Memory B cell (primary cell): ENCODE results near the gene FBXO28.

Experiments used
- ATAC-seq: fragments of 150-1000 bp; cut with Tn5 transposase; 2 replicates; pipeline ENCODE4 v1.10.0; 2021; ENCODE audit warnings: low read depth, mild to moderate bottlenecking, moderate library complexity
- DNase-seq, 2 donors: peaks; one replicate each; pipeline ENCODE4 v3.0.0; 2022; ENCODE audit warnings: low spot score in 2 of 2
- H3K27ac Mint-ChIP-seq: one replicate; pipeline ENCODE4 v1.8.0; 2022; ENCODE audit warnings: mild to moderate bottlenecking, moderate library complexity, mixed read lengths
- H3K27me3 Mint-ChIP-seq: one replicate; pipeline ENCODE4 v1.8.0; 2022; ENCODE audit warnings: mixed read lengths
- H3K36me3 Mint-ChIP-seq: one replicate; pipeline ENCODE4 v1.8.0; 2022; ENCODE audit warnings: mild to moderate bottlenecking, mixed read lengths
- H3K4me1 Mint-ChIP-seq: one replicate; pipeline ENCODE4 v1.8.0; 2022; ENCODE audit warnings: mixed read lengths
- H3K4me3 Mint-ChIP-seq: one replicate; pipeline ENCODE4 v1.8.0; 2022; ENCODE audit warnings: mild to moderate bottlenecking, moderate library complexity, mixed read lengths
- H3K9me3 Mint-ChIP-seq: one replicate; pipeline ENCODE4 v1.8.0; 2022; ENCODE audit warnings: mixed read lengths

Gene FBXO28

DNA sequence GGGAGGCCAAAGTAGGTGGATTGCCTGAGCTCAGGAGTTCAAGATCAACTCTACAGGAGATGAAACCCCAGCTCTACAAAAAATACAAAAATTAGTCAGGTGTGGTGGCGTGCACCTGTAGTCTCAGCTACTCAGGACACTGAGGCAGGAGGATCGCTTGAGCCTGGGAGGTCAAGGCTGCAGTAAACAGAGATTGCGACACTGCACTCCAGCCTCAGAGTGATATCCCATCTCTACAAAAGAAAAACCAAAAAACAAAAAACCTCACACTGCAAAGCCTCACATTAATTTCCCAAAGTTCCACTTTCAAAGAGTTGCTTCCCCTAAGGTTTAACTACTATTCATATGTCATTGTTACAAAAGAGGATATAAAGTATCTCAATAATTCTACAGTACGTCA is 29.0 kb upstream of the FBXO28 start:
- H3K9me3 Mint-ChIP-seq, result no peaks in the 10 kb centered on the region
- H3K36me3 Mint-ChIP-seq, result no peaks in the 10 kb centered on the region
- H3K4me1 Mint-ChIP-seq, result no peaks in the 10 kb centered on the region
- ATAC-seq, result no peak
- H3K27me3 Mint-ChIP-seq, result peaks cover 13% of the 10 kb centered on the region
- H3K27ac Mint-ChIP-seq, result no peak overlapping the region
- DNase-seq, result no peak
- H3K4me3 Mint-ChIP-seq, result no peak overlapping the region

- no peak overlapping the region for H3K27ac Mint-ChIP-seq
- no peaks in the 10 kb centered on the region for H3K4me1 Mint-ChIP-seq
- no peaks in the 10 kb centered on the region for H3K36me3 Mint-ChIP-seq
- DNase-seq (no peak), ATAC-seq (no peak)
- no peaks in the 10 kb centered on the region for H3K9me3 Mint-ChIP-seq
- H3K27me3 Mint-ChIP-seq, result peaks cover 16% of the 10 kb centered on the region
- no peak overlapping the region for H3K4me3 Mint-ChIP-seq
These were observed 28.3 kb upstream of the FBXO28 start for GRCh38 chr1:224085421-224086108.

DNA sequence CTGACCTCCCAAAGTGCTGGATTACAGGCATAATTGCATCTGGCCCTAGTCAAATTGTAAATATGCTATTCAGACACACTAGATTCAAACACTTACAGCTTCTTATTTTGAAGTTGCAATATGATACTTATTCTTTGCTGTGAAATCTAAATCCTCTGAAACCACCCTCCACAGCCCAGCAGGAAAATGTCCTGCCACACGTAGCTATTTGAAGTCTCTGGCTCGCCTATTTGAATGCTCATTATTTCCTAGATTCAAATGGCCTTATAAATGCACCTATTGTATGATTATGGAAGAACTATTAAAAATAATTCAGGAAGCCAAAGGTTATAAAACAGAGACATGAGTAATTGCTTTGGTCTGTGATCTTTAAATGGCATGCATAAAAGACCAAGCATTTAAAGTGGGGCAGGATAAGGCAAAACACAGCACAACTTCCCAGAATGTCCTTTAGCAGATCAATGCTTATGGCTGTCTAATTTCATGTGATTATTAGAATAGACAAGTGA is 26.6 kb upstream of the FBXO28 start:
- Mint-ChIP-seq H3K4me1 (no peaks in the 10 kb centered on the region), H3K4me3 (no peak overlapping the region), H3K9me3 (no peaks in the 10 kb centered on the region), H3K36me3 (no peaks in the 10 kb centered on the region), H3K27ac (no peak overlapping the region), H3K27me3 (peaks cover 16% of the 10 kb centered on the region)
- DNase-seq (no peak), ATAC-seq (no peak)

DNA sequence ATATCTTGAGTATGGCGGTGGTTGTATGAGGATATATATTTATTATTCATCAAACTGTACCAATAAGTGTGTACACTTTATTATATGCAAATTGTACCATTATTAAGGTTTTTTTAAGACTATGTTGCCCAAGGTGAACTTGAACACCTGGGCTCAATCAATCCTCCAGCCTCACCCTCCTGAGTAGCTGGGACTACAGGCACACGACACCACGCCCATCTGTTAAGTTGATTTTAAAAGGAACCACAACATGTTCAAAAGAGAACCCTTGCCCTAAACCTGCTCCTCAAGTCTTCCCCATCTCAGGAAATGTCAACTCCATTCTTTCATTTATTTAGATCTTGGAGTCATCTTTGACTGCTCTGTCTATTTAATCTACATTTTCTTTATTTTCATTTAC is 24.3 kb upstream of the FBXO28 start:
- no peaks in the 10 kb centered on the region for H3K36me3 Mint-ChIP-seq
- H3K4me1 Mint-ChIP-seq, result no peaks in the 10 kb centered on the region
- ATAC-seq, result no peak

GRCh38 chr1:224090116-224090515 is 23.8 kb upstream of the FBXO28 start:
- H3K4me3 Mint-ChIP-seq, result no peak overlapping the region

More for the DNA sequence above, 24.3 kb upstream of the FBXO28 start:
- H3K9me3 Mint-ChIP-seq, result no peaks in the 10 kb centered on the region
- H3K27ac Mint-ChIP-seq, result no peak overlapping the region
- no peak for DNase-seq
- H3K27me3 Mint-ChIP-seq, result peaks cover 15% of the 10 kb centered on the region
- no peak overlapping the region for H3K4me3 Mint-ChIP-seq

DNA sequence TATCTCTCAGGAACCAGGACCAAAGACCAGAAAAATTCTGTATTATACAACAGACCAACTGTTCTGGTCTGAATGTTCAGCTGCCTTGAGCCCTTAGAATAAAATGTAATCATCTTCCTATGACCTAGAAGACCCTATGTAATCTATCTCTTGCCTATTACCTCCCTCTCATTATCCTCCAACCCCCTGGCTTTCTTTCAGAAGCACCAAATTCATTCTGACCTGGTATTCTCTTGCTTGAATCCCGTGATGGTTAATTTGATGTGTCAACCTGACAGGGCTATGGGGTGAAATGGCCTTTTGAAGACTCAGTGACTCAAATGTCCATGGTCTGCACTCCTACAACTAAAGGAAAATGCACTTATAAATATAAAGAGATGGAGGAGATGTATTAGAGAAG is 21.8 kb upstream of the FBXO28 start:
- H3K36me3 Mint-ChIP-seq, result no peaks in the 10 kb centered on the region
- no peaks in the 10 kb centered on the region for H3K4me1 Mint-ChIP-seq
- DNase-seq, result no peak
- H3K9me3 Mint-ChIP-seq, result no peaks in the 10 kb centered on the region
- no peak overlapping the region for H3K4me3 Mint-ChIP-seq
- peaks cover 17% of the 10 kb centered on the region for H3K27me3 Mint-ChIP-seq
- H3K27ac Mint-ChIP-seq, result no peak overlapping the region
- ATAC-seq, result no peak

More at GRCh38 chr1:224090116-224090515, 23.8 kb upstream of the FBXO28 start:
- DNase-seq (no peak), ATAC-seq (no peak)
- Mint-ChIP-seq H3K4me1 (no peaks in the 10 kb centered on the region), H3K36me3 (no peaks in the 10 kb centered on the region), H3K27me3 (peaks cover 15% of the 10 kb centered on the region), H3K27ac (no peak overlapping the region), H3K9me3 (no peaks in the 10 kb centered on the region)

GRCh38 chr1:224092601-224093000 is 21.3 kb upstream of the FBXO28 start:
- ATAC-seq (no peak), DNase-seq (no peak)
- Mint-ChIP-seq H3K36me3 (no peaks in the 10 kb centered on the region), H3K9me3 (no peaks in the 10 kb centered on the region), H3K4me3 (no peak overlapping the region), H3K4me1 (no peaks in the 10 kb centered on the region), H3K27ac (no peak overlapping the region), H3K27me3 (peaks cover 17% of the 10 kb centered on the region)

DNA sequence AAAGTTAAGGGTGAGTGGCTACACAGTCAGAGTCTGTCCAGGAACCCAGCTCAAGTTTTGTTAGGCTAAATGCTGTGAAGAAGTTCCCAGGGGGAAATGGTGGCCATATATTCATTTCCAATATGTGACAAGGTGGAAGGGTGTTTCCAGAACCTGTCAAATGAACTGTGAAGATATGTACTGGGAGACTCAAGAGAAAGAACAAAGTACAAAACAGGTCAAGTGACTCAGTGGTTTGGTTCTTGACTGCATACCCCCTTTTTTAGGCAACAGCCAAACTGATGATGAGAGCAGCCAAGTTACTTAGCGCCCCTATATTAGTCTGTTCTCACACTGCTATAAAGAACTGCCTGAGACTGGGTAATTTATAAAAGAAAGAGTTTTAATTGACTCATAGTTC is 18.6 kb upstream of the FBXO28 start:
- Mint-ChIP-seq H3K27me3 (peaks cover 16% of the 10 kb centered on the region), H3K4me1 (no peaks in the 10 kb centered on the region), H3K4me3 (no peak overlapping the region), H3K9me3 (no peaks in the 10 kb centered on the region), H3K27ac (no peak overlapping the region), H3K36me3 (no peaks in the 10 kb centered on the region)
- DNase-seq (no peak), ATAC-seq (no peak)

DNA sequence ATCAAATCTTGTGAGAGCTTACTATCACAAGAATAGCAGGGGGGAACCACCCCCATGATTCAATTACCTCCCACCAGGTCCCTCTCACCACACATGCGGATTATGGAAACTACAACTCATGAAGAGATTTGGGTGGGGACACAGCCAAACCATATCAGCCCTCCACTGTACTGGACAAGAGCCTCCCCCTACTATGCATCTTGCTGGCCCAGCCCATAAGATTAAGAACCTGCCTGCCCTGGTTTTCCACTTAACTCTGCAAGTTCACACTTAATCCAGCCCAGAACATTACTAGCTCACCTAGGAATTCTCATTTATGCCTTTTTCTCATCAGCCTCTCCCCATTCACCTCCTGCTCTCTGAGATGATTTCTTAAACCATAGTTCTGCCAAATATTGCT is 18.0 kb upstream of the FBXO28 start:
- Mint-ChIP-seq H3K27ac (no peak overlapping the region), H3K4me1 (no peaks in the 10 kb centered on the region), H3K4me3 (no peak overlapping the region), H3K27me3 (peaks cover 15% of the 10 kb centered on the region), H3K36me3 (no peaks in the 10 kb centered on the region), H3K9me3 (no peaks in the 10 kb centered on the region)
- DNase-seq, result no peak
- no peak for ATAC-seq

GRCh38 chr1:224096773-224097172 is 17.1 kb upstream of the FBXO28 start:
- no peaks in the 10 kb centered on the region for H3K4me1 Mint-ChIP-seq
- H3K9me3 Mint-ChIP-seq, result no peaks in the 10 kb centered on the region
- H3K4me3 Mint-ChIP-seq, result no peak overlapping the region
- DNase-seq, result no peak
- H3K27ac Mint-ChIP-seq, result no peak overlapping the region
- H3K27me3 Mint-ChIP-seq, result peaks cover 12% of the 10 kb centered on the region
- no peak for ATAC-seq
- H3K36me3 Mint-ChIP-seq, result no peaks in the 10 kb centered on the region

DNA sequence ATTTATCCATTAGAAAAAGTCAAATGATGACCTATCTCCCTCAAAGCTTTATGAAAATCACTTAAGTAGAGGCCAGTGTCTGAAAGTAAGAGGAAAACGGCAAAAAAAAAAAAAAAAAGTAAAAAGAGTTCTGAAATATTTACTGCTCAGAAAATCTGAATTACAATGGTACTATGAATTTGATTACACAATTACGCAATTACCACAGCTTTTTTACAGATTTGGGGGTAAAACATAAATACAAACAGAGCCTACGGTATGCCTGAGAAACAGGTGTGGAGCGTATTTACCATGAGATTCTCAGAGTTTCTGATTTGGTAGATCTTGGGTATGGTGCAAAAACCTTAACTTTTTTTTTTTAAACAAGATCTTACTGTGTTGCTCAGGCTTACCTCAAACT is 15.9 kb upstream of the FBXO28 start:
- Mint-ChIP-seq H3K4me3 (no peak overlapping the region), H3K36me3 (no peaks in the 10 kb centered on the region), H3K4me1 (no peaks in the 10 kb centered on the region), H3K9me3 (no peaks in the 10 kb centered on the region), H3K27ac (no peak overlapping the region), H3K27me3 (peaks cover 10% of the 10 kb centered on the region)
- no peak for ATAC-seq
- no peak for DNase-seq

- peaks cover 3% of the 10 kb centered on the region for H3K27me3 Mint-ChIP-seq
These were observed 7.2 kb upstream of the FBXO28 start for GRCh38 chr1:224106568-224107281.

GRCh38 chr1:224107282-224107625 is 6.7 kb upstream of the FBXO28 start:
- ATAC-seq (no peak), DNase-seq (no peak)
- H3K36me3 Mint-ChIP-seq, result no peaks in the 10 kb centered on the region
- no peaks in the 10 kb centered on the region for H3K9me3 Mint-ChIP-seq
- peaks cover 4% of the 10 kb centered on the region for H3K4me1 Mint-ChIP-seq
- H3K27me3 Mint-ChIP-seq, result peaks cover 3% of the 10 kb centered on the region
- no peak overlapping the region for H3K4me3 Mint-ChIP-seq
- no peak overlapping the region for H3K27ac Mint-ChIP-seq

More at GRCh38 chr1:224106568-224107281, 7.2 kb upstream of the FBXO28 start:
- Mint-ChIP-seq H3K9me3 (no peaks in the 10 kb centered on the region), H3K4me1 (peaks cover 4% of the 10 kb centered on the region), H3K27ac (no peak overlapping the region), H3K36me3 (no peaks in the 10 kb centered on the region), H3K4me3 (no peak overlapping the region)
- peak; percentile 88 for ATAC-seq
- DNase-seq, result no peak

DNA sequence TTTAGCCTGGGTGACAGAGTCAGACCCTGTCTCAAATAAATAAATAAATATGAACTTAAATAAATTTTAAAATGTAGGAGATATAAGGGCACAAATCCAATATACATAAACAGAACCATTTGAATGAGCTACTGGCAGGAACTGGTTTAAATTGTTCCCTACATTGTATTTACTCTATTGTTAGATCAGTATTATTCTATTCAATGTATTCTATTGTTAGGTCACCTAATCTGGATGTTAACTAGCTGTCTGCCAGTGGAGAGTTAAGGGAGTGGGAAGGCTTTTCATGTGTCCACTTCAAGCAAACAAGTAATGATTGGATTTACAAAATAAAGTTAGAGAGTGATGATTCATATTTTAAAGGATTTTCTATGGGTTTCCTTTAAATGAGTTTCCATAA is 4.9 kb upstream of the FBXO28 start:
- H3K4me1 Mint-ChIP-seq, result peaks cover 11% of the 10 kb centered on the region
- H3K27ac Mint-ChIP-seq, result no peak overlapping the region
- ATAC-seq (no peak), DNase-seq (no peak)
- H3K36me3 Mint-ChIP-seq, result no peaks in the 10 kb centered on the region
- no peak overlapping the region for H3K4me3 Mint-ChIP-seq
- H3K27me3 Mint-ChIP-seq, result peaks cover 3% of the 10 kb centered on the region
- no peaks in the 10 kb centered on the region for H3K9me3 Mint-ChIP-seq

- Mint-ChIP-seq H3K27me3 (peaks cover 3% of the 10 kb centered on the region), H3K27ac (no peak overlapping the region), H3K4me3 (no peak overlapping the region), H3K4me1 (peaks cover 11% of the 10 kb centered on the region), H3K36me3 (no peaks in the 10 kb centered on the region), H3K9me3 (no peaks in the 10 kb centered on the region)
- no peak for ATAC-seq
- DNase-seq, result no peak
These were observed 3.9 kb upstream of the FBXO28 start for GRCh38 chr1:224109981-224110380.
